PC-3 (cell line): ENCODE measurements around the gene ENOX2. TPM values are rescaled to one million over a fixed set of nuclear protein-coding genes. Genes with fewer than 3 reads are reported as not detected.

Experiments used
- ATAC-seq: fragments of 200-7000 bp; cut with Tn5 transposase; 2 replicates; pipeline ENCODE4 v1.9.1; 2020; ENCODE audit warnings: mild to moderate bottlenecking, moderate library complexity
- BruUV-seq: library from RNA; stranded (reverse); fragments of 400-500 nt; replicated peaks from 2 replicates; lab custom pipeline; 2021; lab: Mats Ljungman, UMichigan
- CTCF ChIA-PET: fragments of 300-600 bp; sonication (Branson Sonifier 250); formaldehyde crosslinking; loops from one replicate; lab custom pipeline; 2022; ENCODE audit warnings: antibody characterized with exemption; lab: Charles Lee
- POLR2A ChIA-PET: fragments of 300-600 bp; sonication (Branson Sonifier 250); formaldehyde crosslinking; loops from one replicate; lab custom pipeline; 2022; ENCODE audit warnings: antibody characterized with exemption; ENCODE audit not compliant: unreplicated experiment; lab: Charles Lee
- DNase-seq: peaks from one replicate; pipeline ENCODE4 v3.0.0-alpha.2; 2015
- H2AFZ ChIP-seq: fragments of 300-600 bp; sonication (generic); 2 replicates; pipeline ENCODE4 v1.6.0; 2016; ENCODE audit warnings: antibody characterized with exemption, low read length
- H3F3A ChIP-seq: fragments of 300-600 bp; sonication (generic); one replicate; pipeline ENCODE4 v1.6.0; 2017; ENCODE audit warnings: antibody characterized with exemption, low read length, control low read depth, mild to moderate bottlenecking; ENCODE audit not compliant: unreplicated experiment
- H3K27ac ChIP-seq: fragments of 300-600 bp; sonication (generic); 2 replicates; pipeline ENCODE4 v1.5.1; 2016; ENCODE audit warnings: mild to moderate bottlenecking, low read length
- H3K27me3 ChIP-seq: fragments of 300-600 bp; sonication (generic); 2 replicates; pipeline ENCODE4 v1.6.1; 2016; ENCODE audit warnings: low read length, mixed read lengths
- H3K36me3 ChIP-seq: fragments of 300-600 bp; sonication (generic); 2 replicates; pipeline ENCODE4 v1.6.1; 2016; ENCODE audit warnings: low read depth, mixed run types, low read length, mixed read lengths
- H3K4me1 ChIP-seq: fragments of 300-600 bp; sonication (generic); 2 replicates; pipeline ENCODE4 v1.5.1; 2016; ENCODE audit warnings: low read length; ENCODE audit not compliant: insufficient read depth
- H3K4me2 ChIP-seq: fragments of 300-600 bp; sonication (generic); 2 replicates; pipeline ENCODE4 v1.6.0; 2016; ENCODE audit warnings: low read length
- H3K4me3 ChIP-seq: fragments of 300-600 bp; sonication (generic); 2 replicates; pipeline ENCODE4 v1.5.1; 2016; ENCODE audit warnings: mild to moderate bottlenecking, low read length, mixed read lengths
- H3K79me2 ChIP-seq: fragments of 300-600 bp; sonication (generic); 2 replicates; pipeline ENCODE4 v1.6.1; 2017; ENCODE audit warnings: low read length, mixed read lengths
- H3K9ac ChIP-seq: fragments of 300-600 bp; sonication (generic); 2 replicates; pipeline ENCODE4 v1.6.0; 2016; ENCODE audit warnings: mild to moderate bottlenecking, low read length
- H3K9me2 ChIP-seq: fragments of 300-600 bp; sonication (generic); replicated peaks from 2 replicates; pipeline ENCODE4 v1.6.1; 2016; ENCODE audit warnings: mixed run types, low read length, mixed read lengths
- H3K9me3 ChIP-seq: fragments of 300-600 bp; sonication (generic); 2 replicates; pipeline ENCODE4 v1.6.1; 2016; ENCODE audit warnings: low read length, mixed read lengths
- H4K20me1 ChIP-seq: fragments of 300-600 bp; sonication (generic); 2 replicates; pipeline ENCODE4 v1.6.1; 2016; ENCODE audit warnings: low read length, mixed read lengths
- EZH2 ChIP-seq: fragments of 300-600 bp; sonication (generic); IDR thresholded peaks from one replicate; pipeline ENCODE4 v1.6.1; 2017; ENCODE audit warnings: antibody characterized with exemption, mild to moderate bottlenecking, low read length; ENCODE audit not compliant: unreplicated experiment
- EZH2phosphoT487 ChIP-seq: fragments of 300-600 bp; sonication (generic); IDR thresholded peaks from 2 replicates; pipeline ENCODE4 v1.6.1; 2018; ENCODE audit warnings: mild to moderate bottlenecking, antibody characterized with exemption, low read length, borderline replicate concordance
- intact Hi-C: fragments of 100-400 bp; cut with micrococcal nuclease; formaldehyde crosslinking; loops from 2 replicates; pipeline ENCODE4 v1.9.0; 2023
- total RNA-seq: library from RNA; depleted of rRNA; stranded (reverse); fragments of >200 nt; gene quantifications from 2 replicates; pipeline ENCODE4 v1.2.3, GENCODE V29; 2014
- TF ChIP-seq, protein P1 (sequence below): fragments of 300-600 bp; sonication (generic); conservative IDR thresholded peaks from 2 replicates; pipeline ENCODE4 v1.5.1; 2017; ENCODE audit warnings: antibody characterized with exemption, low read depth, mild to moderate bottlenecking, low read length

ENOX2 gene
- total RNA-seq, 1 experiment from 2014 or later, result 11.8 TPM

DNA sequence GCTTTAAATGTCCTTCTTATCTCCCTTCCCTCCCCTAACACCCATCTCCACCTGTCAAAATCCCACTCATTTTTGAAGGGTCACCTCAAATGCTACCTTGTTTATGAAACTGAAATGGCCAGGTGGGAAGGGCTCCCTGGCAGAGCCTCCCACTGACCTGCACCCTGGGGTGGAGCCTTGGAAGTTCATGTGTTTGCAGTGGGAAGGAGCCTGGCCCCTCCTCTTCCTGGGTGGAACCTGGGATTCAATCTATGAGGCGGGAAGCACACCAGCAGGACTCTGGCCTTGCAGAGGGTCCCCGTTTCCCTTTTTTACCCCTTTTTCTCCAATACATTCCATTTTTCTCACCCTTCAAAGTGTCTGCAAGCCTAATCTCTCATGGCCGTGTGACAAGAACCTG, 197.4 kb downstream of the ENOX2 start:
- no TSS peak for BruUV-seq
- no peak for ATAC-seq

DNA sequence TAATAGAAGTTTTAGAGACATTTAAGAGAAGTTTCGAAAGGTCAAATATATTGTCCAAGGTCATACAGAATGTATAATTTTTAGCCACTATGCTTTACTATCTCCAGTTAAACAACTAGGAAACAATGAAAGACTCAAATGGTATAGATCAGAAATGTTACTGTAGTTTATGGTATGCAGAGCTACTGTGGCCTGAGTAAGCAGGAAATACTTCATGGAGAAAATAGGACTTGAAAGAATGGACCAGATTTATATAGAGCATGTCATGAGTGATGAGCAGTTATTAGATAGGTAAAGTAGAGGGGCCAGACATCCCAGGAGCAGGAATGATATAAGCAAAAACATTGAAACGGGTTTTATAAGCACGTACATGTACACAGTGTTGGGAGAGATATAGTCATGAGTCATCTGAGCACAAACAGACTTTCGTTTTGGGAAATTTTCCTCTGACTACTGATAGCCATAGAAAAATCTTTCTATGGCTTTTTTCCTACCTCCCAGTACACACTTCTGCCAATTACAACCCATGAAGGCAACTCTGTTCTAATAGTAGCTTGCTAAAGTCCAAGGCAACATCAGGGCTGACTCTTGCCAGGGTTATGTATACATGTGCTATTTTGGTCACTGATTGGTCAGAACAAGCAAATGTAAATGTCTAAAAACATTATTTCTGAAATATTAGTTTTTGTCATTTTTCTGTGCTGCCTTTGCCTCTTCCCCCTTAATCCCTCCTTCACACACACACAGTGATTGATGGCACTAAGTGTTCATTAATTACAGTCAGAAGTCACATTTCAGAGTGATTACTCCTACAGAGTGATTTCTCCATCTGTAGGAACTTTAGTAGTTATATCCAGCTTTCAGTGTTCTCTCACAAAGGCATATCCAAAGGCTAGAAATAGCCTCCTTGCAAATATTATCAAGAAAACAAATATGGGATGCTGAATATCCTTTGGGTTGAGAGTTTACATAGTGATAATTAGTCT, 198.7 kb downstream of the ENOX2 start:
- H3F3A ChIP-seq, result no peaks in the 10 kb centered on the region
- peak overlapping the region; percentile 21; the same call in 1 of the 2 replicates for H3K4me3 ChIP-seq
- H3K79me2 ChIP-seq, result no peaks in the 10 kb centered on the region
- no peaks in the 10 kb centered on the region for H4K20me1 ChIP-seq
- no peaks in the 10 kb centered on the region for H3K9me2 ChIP-seq
- peak overlapping the region; percentile 2; the same call in 1 of the 2 replicates for H2AFZ ChIP-seq
- no peaks in the 10 kb centered on the region for H3K9me3 ChIP-seq
- H3K4me1 ChIP-seq, result peaks cover 27% of the 10 kb centered on the region
- peak overlapping the region; percentile 58 for H3K27ac ChIP-seq
- H3K4me2 ChIP-seq, result peak overlapping the region; percentile 70
- intact Hi-C loops, result loop anchor here (1.0 kb wide), 1 partner anchor 68 kb away; no protein-coding TSS in a partner anchor
- peak; percentile 94 for ATAC-seq
- no peaks in the 10 kb centered on the region for H3K36me3 ChIP-seq
- ChIA-PET CTCF (no interaction called here), POLR2A (no interaction called here)
- no TSS peak for BruUV-seq
- peak overlapping the region; percentile 2; the same call in 1 of the 2 replicates for H3K9ac ChIP-seq
- H3K27me3 ChIP-seq, result no peaks in the 10 kb centered on the region
- DNase-seq, result peak; percentile 66
- TF ChIP-seq, protein P1, sequence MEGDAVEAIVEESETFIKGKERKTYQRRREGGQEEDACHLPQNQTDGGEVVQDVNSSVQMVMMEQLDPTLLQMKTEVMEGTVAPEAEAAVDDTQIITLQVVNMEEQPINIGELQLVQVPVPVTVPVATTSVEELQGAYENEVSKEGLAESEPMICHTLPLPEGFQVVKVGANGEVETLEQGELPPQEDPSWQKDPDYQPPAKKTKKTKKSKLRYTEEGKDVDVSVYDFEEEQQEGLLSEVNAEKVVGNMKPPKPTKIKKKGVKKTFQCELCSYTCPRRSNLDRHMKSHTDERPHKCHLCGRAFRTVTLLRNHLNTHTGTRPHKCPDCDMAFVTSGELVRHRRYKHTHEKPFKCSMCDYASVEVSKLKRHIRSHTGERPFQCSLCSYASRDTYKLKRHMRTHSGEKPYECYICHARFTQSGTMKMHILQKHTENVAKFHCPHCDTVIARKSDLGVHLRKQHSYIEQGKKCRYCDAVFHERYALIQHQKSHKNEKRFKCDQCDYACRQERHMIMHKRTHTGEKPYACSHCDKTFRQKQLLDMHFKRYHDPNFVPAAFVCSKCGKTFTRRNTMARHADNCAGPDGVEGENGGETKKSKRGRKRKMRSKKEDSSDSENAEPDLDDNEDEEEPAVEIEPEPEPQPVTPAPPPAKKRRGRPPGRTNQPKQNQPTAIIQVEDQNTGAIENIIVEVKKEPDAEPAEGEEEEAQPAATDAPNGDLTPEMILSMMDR, result no peak
- TF ChIP-seq EZH2phosphoT487 (no peak), EZH2 (no peak)

More for the DNA sequence above, 197.4 kb downstream of the ENOX2 start:
- Histone ChIP-seq H3K9me2 (no peaks in the 10 kb centered on the region), H4K20me1 (no peaks in the 10 kb centered on the region), H3K27me3 (no peaks in the 10 kb centered on the region), H3K4me1 (peaks cover 27% of the 10 kb centered on the region), H3F3A (no peaks in the 10 kb centered on the region), H3K9me3 (no peaks in the 10 kb centered on the region), H3K4me2 (no peak overlapping the region), H2AFZ (no peak overlapping the region), H3K36me3 (no peaks in the 10 kb centered on the region), H3K27ac (no peak overlapping the region), H3K79me2 (no peaks in the 10 kb centered on the region), H3K9ac (no peak overlapping the region), H3K4me3 (no peak overlapping the region)
- no peak for DNase-seq
- POLR2A ChIA-PET, result no interaction called here
- CTCF ChIA-PET, result no interaction called here
- TF ChIP-seq EZH2phosphoT487 (no peak), EZH2 (no peak)
- TF ChIP-seq, protein P1, result no peak
- intact Hi-C loops, result no loop called here
